HepG2 (cell line): ENCODE results near the gene FGF9. TPM values are rescaled to one million over a fixed set of nuclear protein-coding genes. Genes with fewer than 3 reads are reported as not detected.
A peak's percentile ranks its signal among the peaks of the same experiment; 100 is the strongest.

ENCODE experiments used
- BCL3 ChIP-seq: sonication (generic); formaldehyde crosslinking; IDR thresholded peaks from 2 replicates; pipeline ENCODE4 v1.5.1; 2020; ENCODE audit warnings: mild to moderate bottlenecking, missing genetic modification reagents, moderate library complexity
- BORCS8-MEF2B ChIP-seq: sonication (generic); formaldehyde crosslinking; IDR thresholded peaks from 2 replicates; pipeline ENCODE4 v1.8.0; 2022; ENCODE audit warnings: mild to moderate bottlenecking, missing genetic modification reagents
- DNMT1 ChIP-seq: sonication (generic); formaldehyde crosslinking; IDR thresholded peaks from 2 replicates; pipeline ENCODE4 v1.5.1; 2020; ENCODE audit warnings: mild to moderate bottlenecking, missing genetic modification reagents
- HNF1A ChIP-seq, 2 experiments: sonication (generic) in 1 of 2; formaldehyde crosslinking in 1 of 2; IDR thresholded peaks; 2 replicates each; pipeline versions ENCODE4 v1.4.0 to v1.6.1; 2016 to 2020; ENCODE audit warnings: borderline replicate concordance in 1 of 2, low read depth in 1 of 2, mild to moderate bottlenecking in 1 of 2, missing genetic modification reagents in 1 of 2
- KLF11 ChIP-seq: IDR thresholded peaks from 2 replicates; pipeline ENCODE4 v1.6.1; 2016; ENCODE audit warnings: missing compliant biosample characterization
- PAWR ChIP-seq: sonication (generic); formaldehyde crosslinking; IDR thresholded peaks from 2 replicates; pipeline ENCODE4 v1.4.0; 2020; ENCODE audit warnings: missing genetic modification reagents, mild to moderate bottlenecking, borderline replicate concordance
- POGZ ChIP-seq: sonication (generic); formaldehyde crosslinking; IDR thresholded peaks from 2 replicates; pipeline ENCODE4 v1.4.0; 2020; ENCODE audit warnings: mild to moderate bottlenecking, missing genetic modification reagents
- RBAK ChIP-seq: sonication (generic); formaldehyde crosslinking; IDR thresholded peaks from 2 replicates; pipeline ENCODE4 v1.5.1; 2020; ENCODE audit warnings: mild to moderate bottlenecking, missing genetic modification reagents
- REL ChIP-seq: sonication (generic); formaldehyde crosslinking; conservative IDR thresholded peaks from 2 replicates; pipeline ENCODE4 v1.8.0; 2022; ENCODE audit warnings: mild to moderate bottlenecking, missing genetic modification reagents, moderate library complexity
- REPIN1 ChIP-seq: sonication (generic); formaldehyde crosslinking; IDR thresholded peaks from 2 replicates; pipeline ENCODE4 v1.8.0; 2022; ENCODE audit warnings: missing genetic modification reagents, low read depth, mild to moderate bottlenecking, borderline replicate concordance
- SETDB1 ChIP-seq: sonication (generic); formaldehyde crosslinking; IDR thresholded peaks from 2 replicates; pipeline ENCODE4 v1.5.1; 2020; ENCODE audit warnings: missing genetic modification reagents, mild to moderate bottlenecking, borderline replicate concordance
- TP53 ChIP-seq: sonication (generic); formaldehyde crosslinking; conservative IDR thresholded peaks from 2 replicates; pipeline ENCODE4 v1.4.0; 2020; ENCODE audit warnings: missing genetic modification reagents
- TRIM22 ChIP-seq: fragments of 450-650 bp; IDR thresholded peaks from 2 replicates; pipeline ENCODE4 v1.6.1; 2017
- ZBTB10 ChIP-seq: sonication (generic); formaldehyde crosslinking; IDR thresholded peaks from 2 replicates; pipeline ENCODE4 v1.4.0; 2020; ENCODE audit warnings: missing genetic modification reagents, borderline replicate concordance
- ZFP1 ChIP-seq: IDR thresholded peaks from 2 replicates; pipeline ENCODE4 v1.6.1; 2016
- ZNF224 ChIP-seq: sonication (generic); formaldehyde crosslinking; IDR thresholded peaks from 2 replicates; pipeline ENCODE4 v1.5.0; 2020; ENCODE audit warnings: mild to moderate bottlenecking, missing genetic modification reagents
- ZNF331 ChIP-seq: sonication (generic); formaldehyde crosslinking; IDR thresholded peaks from 2 replicates; pipeline ENCODE4 v1.4.0; 2020; ENCODE audit warnings: missing genetic modification reagents
- ZNF800 ChIP-seq: sonication (generic); formaldehyde crosslinking; IDR thresholded peaks from 2 replicates; pipeline ENCODE4 v1.4.0; 2020; ENCODE audit warnings: missing genetic modification reagents
- polyA plus RNA-seq, 8 experiments: library from polyadenylated mRNA; depleted of rRNA in 3 of 8; stranded (reverse) in 7 of 8; unstranded in 1 of 8; fragments of >200 nt; fragmentation: Illumina TruSeq in 4 of 8; extraction: Trizol in 4 of 8; gene quantifications; 2 replicates each; pipeline versions ENCODE4 v1.2.1 to v1.2.3, GENCODE V29; 2011 to 2016; ENCODE audit warnings: low read depth in 4 of 8, missing spikeins in 1 of 8, mixed read lengths in 1 of 8; ENCODE audit not compliant: insufficient read depth in 1 of 8
- total RNA-seq, 5 experiments: library from RNA; depleted of rRNA; stranded (reverse); fragments of >200 nt; fragmentation: Illumina TruSeq; extraction: Trizol; gene quantifications; 2 replicates each; pipeline ENCODE4 v1.2.3, GENCODE V29; 2016; ENCODE audit warnings: low read depth in 1 of 5

Gene FGF9
- total and polyA plus RNA-seq, 2 of the 13 experiments (the other 11 are each of a cell fraction or from before 2014, with no cell fraction given), result not detected

GRCh38 chr13:21670883-21671619 lies at the start of gene FGF9 (continued):
- no peak for TF ChIP-seq ZBTB10 (CRISPR knock-in tag)
- TF ChIP-seq SETDB1 (CRISPR knock-in tag), result no peak
- TF ChIP-seq TRIM22, result no peak
- no peak for TF ChIP-seq ZFP1
- no peak for TF ChIP-seq DNMT1 (CRISPR knock-in tag)
- TF ChIP-seq ZNF331 (CRISPR knock-in tag), result peak; percentile 48; the same call in 1 of the 2 replicates
- no peak for TF ChIP-seq HNF1A (IDR thresholded peaks at IDR 0.05; ENCODE audit: low read depth)
- 0 out of 2 replicates have a peak, but pooled peaks have one; percentile 17 for TF ChIP-seq HNF1A (CRISPR knock-in tag; IDR thresholded peaks at IDR 0.05; ENCODE audit: borderline replicate concordance)
- TF ChIP-seq KLF11 (CRISPR knock-in tag), result no peak
- TF ChIP-seq TP53 (CRISPR knock-in tag), result no peak
- TF ChIP-seq BORCS8-MEF2B (CRISPR knock-in tag), result no peak
- peak; percentile 74; the same call in 1 of the 2 replicates for TF ChIP-seq POGZ (CRISPR knock-in tag)
- TF ChIP-seq ZNF800 (CRISPR knock-in tag), result peak; percentile 99
- no peak for TF ChIP-seq ZNF224 (CRISPR knock-in tag)
- no peak for TF ChIP-seq REL (CRISPR knock-in tag)
- no peak for TF ChIP-seq REPIN1 (CRISPR knock-in tag)
- TF ChIP-seq PAWR (CRISPR knock-in tag), result no peak
- TF ChIP-seq RBAK (CRISPR knock-in tag), result no peak
- TF ChIP-seq BCL3 (CRISPR knock-in tag), result no peak
